GM23338 (cell line): ENCODE results near the gene ENTPD6. TPM values are rescaled to one million over a fixed set of nuclear protein-coding genes. Genes with fewer than 3 reads are reported as not detected.

ENCODE experiments used
- ATAC-seq: fragments of 200-7000 bp; cut with Tn5 transposase; 3 replicates; pipeline ENCODE4 v1.9.1; 2020
- DNase-seq: peaks from one replicate; pipeline ENCODE4 v3.0.0-alpha.2; 2015; ENCODE audit warnings: low spot score
- H2AFZ ChIP-seq: fragments of 200-600 bp; sonication (generic); 2 replicates; pipeline ENCODE4 v1.8.0; 2016; ENCODE audit warnings: antibody characterized with exemption, mild to moderate bottlenecking, moderate library complexity
- H3F3A ChIP-seq: fragments of 200-600 bp; sonication (generic); replicated peaks from 2 replicates; pipeline ENCODE4 v1.8.0; 2017; ENCODE audit warnings: antibody characterized with exemption, mixed run types, low read depth
- H3K27ac ChIP-seq: fragments of 200-600 bp; sonication (generic); 2 replicates; pipeline ENCODE4 v1.6.1; 2016; ENCODE audit warnings: low read depth
- H3K27me3 ChIP-seq: fragments of 200-600 bp; sonication (generic); 2 replicates; pipeline ENCODE4 v1.8.0; 2016; ENCODE audit warnings: mild to moderate bottlenecking, mixed run types, moderate library complexity; ENCODE audit not compliant: insufficient read depth
- H3K36me3 ChIP-seq: fragments of 200-600 bp; sonication (generic); 2 replicates; pipeline ENCODE4 v1.8.0; 2016; ENCODE audit warnings: mild to moderate bottlenecking; ENCODE audit not compliant: insufficient read depth
- H3K4me1 ChIP-seq: fragments of 200-600 bp; sonication (generic); 2 replicates; pipeline ENCODE4 v1.8.0; 2016; ENCODE audit warnings: mild to moderate bottlenecking, moderate library complexity; ENCODE audit not compliant: insufficient read depth
- H3K4me2 ChIP-seq: fragments of 200-600 bp; sonication (generic); 2 replicates; pipeline ENCODE4 v1.7.1; 2017; ENCODE audit warnings: mixed run types
- H3K4me3 ChIP-seq: fragments of 200-600 bp; sonication (generic); 2 replicates; pipeline ENCODE4 v1.6.1; 2016; ENCODE audit warnings: mixed run types
- H3K79me2 ChIP-seq: fragments of 200-600 bp; sonication (generic); replicated peaks from 2 replicates; pipeline ENCODE4 v1.8.0; 2017; ENCODE audit warnings: mild to moderate bottlenecking; ENCODE audit not compliant: insufficient read depth
- H3K9me2 ChIP-seq: fragments of 200-600 bp; sonication (generic); 2 replicates; pipeline ENCODE4 v1.8.0; 2017; ENCODE audit not compliant: insufficient read depth
- H4K20me1 ChIP-seq: fragments of 200-600 bp; sonication (generic); replicated peaks from 2 replicates; pipeline ENCODE4 v1.8.0; 2017; ENCODE audit warnings: mild to moderate bottlenecking; ENCODE audit not compliant: insufficient read depth
- H3K27ac Mint-ChIP-seq: 2 replicates; pipeline ENCODE4 v1.8.0; 2020; ENCODE audit warnings: inconsistent platforms, mild to moderate bottlenecking, moderate library complexity, mixed read lengths
- H3K27me3 Mint-ChIP-seq: 3 replicates; pipeline ENCODE4 v1.8.0; 2022; ENCODE audit warnings: low read depth, mild to moderate bottlenecking, moderate library complexity, mixed read lengths, inconsistent platforms; ENCODE audit not compliant: insufficient read depth, poor library complexity
- H3K36me3 Mint-ChIP-seq: 3 replicates; pipeline ENCODE4 v1.8.0; 2021; ENCODE audit warnings: low read depth, mild to moderate bottlenecking, inconsistent platforms, moderate library complexity, mixed read lengths
- H3K4me1 Mint-ChIP-seq: 3 replicates; pipeline ENCODE4 v1.8.0; 2020; ENCODE audit warnings: mild to moderate bottlenecking, inconsistent platforms, mixed read lengths
- H3K4me3 Mint-ChIP-seq: 3 replicates; pipeline ENCODE4 v1.8.0; 2021; ENCODE audit warnings: moderate library complexity, mild to moderate bottlenecking, inconsistent platforms, mixed read lengths
- H3K9me3 Mint-ChIP-seq: 3 replicates; pipeline ENCODE4 v1.8.0; 2020; ENCODE audit warnings: moderate library complexity, mild to moderate bottlenecking, inconsistent platforms, mixed read lengths
- CREB1 ChIP-seq: fragments of 250-450 bp; sonication (Bioruptor Pico); IDR thresholded peaks from 2 replicates; pipeline ENCODE4 v1.5.0; 2020; ENCODE audit warnings: low read depth, mild to moderate bottlenecking, moderate library complexity
- EZH2 ChIP-seq: fragments of 200-600 bp; sonication (generic); IDR thresholded peaks from one replicate; pipeline ENCODE4 v1.8.0; 2017; ENCODE audit warnings: antibody characterized with exemption, mild to moderate bottlenecking, low read depth; ENCODE audit not compliant: unreplicated experiment
- EZH2phosphoT487 ChIP-seq: fragments of 200-600 bp; sonication (generic); IDR thresholded peaks from one replicate; pipeline ENCODE4 v1.8.1; 2018; ENCODE audit warnings: antibody characterized with exemption; ENCODE audit not compliant: unreplicated experiment
- JUNB ChIP-seq: IDR thresholded peaks from one replicate; pipeline ENCODE4 v1.6.1; 2016; ENCODE audit warnings: antibody characterized with exemption; ENCODE audit not compliant: unreplicated experiment
- NANOG ChIP-seq: IDR thresholded peaks from 2 replicates; pipeline ENCODE4 v1.6.1; 2016; ENCODE audit warnings: antibody characterized with exemption, borderline replicate concordance
- POLR2AphosphoS5 ChIP-seq: IDR thresholded peaks from 2 replicates; pipeline ENCODE4 v1.6.1; 2016; ENCODE audit warnings: antibody characterized with exemption, low read depth
- STAT1 ChIP-seq: IDR thresholded peaks from one replicate; pipeline ENCODE4 v1.6.1; 2016; ENCODE audit warnings: antibody characterized with exemption; ENCODE audit not compliant: unreplicated experiment
- ZNF114 ChIP-seq: fragments of 250-450 bp; sonication (Bioruptor Pico); IDR thresholded peaks from 2 replicates; pipeline ENCODE4 v1.5.0; 2020; ENCODE audit warnings: mild to moderate bottlenecking, moderate library complexity
- ZNF331 ChIP-seq: fragments of 250-450 bp; sonication (Bioruptor Pico); IDR thresholded peaks from 2 replicates; pipeline ENCODE4 v1.5.0; 2020; ENCODE audit warnings: low read depth, mild to moderate bottlenecking, moderate library complexity
- polyA plus RNA-seq: library from polyadenylated mRNA; unstranded; fragments of >200 nt; fragmentation: Nextera tagmentation; extraction: Ambion mirVana; gene quantifications from 2 replicates; pipeline ENCODE4 v1.2.1, GENCODE V29; 2016
- total RNA-seq: library from RNA; depleted of rRNA; stranded (reverse); fragments of >200 nt; shearing (Covaris generic); gene quantifications from 2 replicates; pipeline ENCODE4 v1.2.3, GENCODE V29; 2014
- TF ChIP-seq, protein P1 (sequence below): IDR thresholded peaks from one replicate; pipeline ENCODE4 v1.6.1; 2018; ENCODE audit warnings: antibody characterized with exemption; ENCODE audit not compliant: unreplicated experiment
- TF ChIP-seq, protein P2 (sequence below): IDR thresholded peaks from 2 replicates; pipeline ENCODE4 v1.6.1; 2016; ENCODE audit warnings: antibody characterized with exemption
- TF ChIP-seq, protein P3 (sequence below), 2 experiments: fragments of 200-600 bp in 1 of 2; sonication (generic) in 1 of 2; conservative IDR thresholded peaks; 2 replicates each; pipeline versions ENCODE4 v1.5.1 to v1.6.1; 2016 to 2017; ENCODE audit warnings: antibody characterized with exemption in 2 of 2, low read depth in 2 of 2, mild to moderate bottlenecking in 2 of 2, moderate library complexity in 1 of 2

Gene ENTPD6
- total and polyA plus RNA-seq, 2 experiments from 2014 or later: 19.3 to 45.9 TPM

DNA sequence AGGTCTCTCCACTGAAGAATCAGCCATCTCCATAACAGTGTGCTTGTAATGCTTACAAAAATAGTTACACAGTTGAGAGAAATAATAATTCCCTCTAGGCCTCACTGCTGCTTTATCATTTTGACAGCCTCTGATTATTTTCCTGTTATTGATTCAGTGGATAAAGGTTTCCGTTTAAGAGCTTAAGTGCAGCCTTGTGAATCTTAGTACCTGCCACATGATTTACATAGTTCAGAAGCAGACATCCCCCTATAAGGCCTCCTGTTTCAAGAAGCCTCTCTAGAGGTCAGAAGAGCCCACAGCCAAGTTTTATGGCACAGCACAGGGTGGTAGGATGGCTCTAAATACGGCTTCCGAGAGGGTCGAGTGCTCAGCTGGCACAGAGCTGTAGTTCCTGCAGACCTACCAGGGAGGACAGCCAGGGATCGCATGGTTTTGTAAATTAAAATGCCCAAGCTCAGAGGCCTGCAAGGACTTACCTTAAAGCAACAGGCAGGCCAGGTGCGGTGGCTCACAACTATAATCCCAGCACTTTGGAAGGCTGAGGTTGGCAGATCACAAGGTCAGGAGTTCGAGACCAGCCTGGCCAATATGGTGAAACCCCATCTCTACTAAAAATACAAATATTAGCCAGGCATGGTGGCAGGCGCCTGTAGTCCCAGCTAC is 34.8 kb downstream of the ENTPD6 start:
- no peaks in the 10 kb centered on the region for H3K9me2 ChIP-seq
- no peak for DNase-seq
- no peak overlapping the region for H3K4me2 ChIP-seq
- no peaks in the 10 kb centered on the region; the same call in 2 of the 3 replicates for H3K36me3 Mint-ChIP-seq
- peaks cover 8% of the 10 kb centered on the region for H3K4me1 Mint-ChIP-seq
- no peaks in the 10 kb centered on the region for H3F3A ChIP-seq
- no peak overlapping the region for H3K27ac ChIP-seq
- H2AFZ ChIP-seq: no peak overlapping the region
- no peak overlapping the region for H3K4me3 ChIP-seq
- TF ChIP-seq EZH2phosphoT487: no peak
- H3K79me2 ChIP-seq: no peaks in the 10 kb centered on the region
- no peaks in the 10 kb centered on the region for H3K36me3 ChIP-seq
- H3K27ac Mint-ChIP-seq: 0 out of 2 replicates have a peak overlapping the region, but pooled peaks have one; percentile 56
- no peaks in the 10 kb centered on the region for H3K27me3 ChIP-seq
- ATAC-seq: no peak
- no peaks in the 10 kb centered on the region for H4K20me1 ChIP-seq
- H3K9me3 Mint-ChIP-seq: no peaks in the 10 kb centered on the region
- no peak overlapping the region for H3K4me3 Mint-ChIP-seq
- H3K27me3 Mint-ChIP-seq: peaks cover 3% of the 10 kb centered on the region
- no peaks in the 10 kb centered on the region for H3K4me1 ChIP-seq

DNA sequence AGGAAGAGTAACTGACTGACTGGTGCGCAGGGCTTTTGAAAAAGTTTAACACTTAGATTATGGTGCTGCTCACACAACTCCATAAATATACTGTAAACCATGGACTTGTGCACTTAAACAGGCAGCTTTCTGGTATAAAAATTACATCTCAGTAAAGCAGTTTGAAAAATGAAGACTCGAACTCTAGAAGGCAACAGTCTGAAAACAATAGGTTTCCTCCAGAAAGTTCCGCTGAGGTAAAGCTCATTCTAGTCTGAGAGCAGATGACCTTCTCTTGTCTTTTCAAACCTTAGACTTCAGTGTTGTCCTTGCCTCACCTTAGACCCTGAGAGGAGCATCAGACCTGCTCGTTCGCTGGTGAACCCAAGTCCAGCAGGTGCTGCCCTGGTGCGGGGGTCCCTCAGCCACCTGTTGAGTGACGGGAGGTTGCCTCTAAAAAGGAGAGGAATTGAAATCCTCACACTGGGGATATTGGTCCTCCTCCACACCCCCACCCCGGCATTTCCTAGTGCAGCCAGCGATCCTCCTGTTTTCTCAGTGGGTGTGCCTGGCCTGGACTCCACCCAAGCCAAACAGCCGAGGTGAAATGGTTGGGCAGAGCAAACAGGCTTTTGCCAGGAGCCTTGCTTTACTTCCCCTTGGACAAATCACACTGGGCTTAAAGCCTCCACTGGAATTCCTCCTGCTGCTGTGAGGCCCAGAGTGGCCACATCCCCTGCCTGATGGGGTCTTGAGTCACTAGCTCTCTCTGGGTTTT is 37.7 kb downstream of the ENTPD6 start:
- ATAC-seq: peak; percentile 33; the same call in 2 of the 3 replicates
- H3K4me1 ChIP-seq: no peaks in the 10 kb centered on the region

More for the DNA sequence above, 37.7 kb downstream of the ENTPD6 start:
- no peaks in the 10 kb centered on the region for H3K27me3 ChIP-seq
- no peaks in the 10 kb centered on the region for H3F3A ChIP-seq
- no peak overlapping the region for H2AFZ ChIP-seq
- H3K4me3 ChIP-seq: no peak overlapping the region
- H3K36me3 ChIP-seq: no peaks in the 10 kb centered on the region
- TF ChIP-seq EZH2phosphoT487: no peak
- no peak for TF ChIP-seq ZNF331 (CRISPR knock-in tag)
- TF ChIP-seq POLR2AphosphoS5: no peak
- TF ChIP-seq, protein P1, sequence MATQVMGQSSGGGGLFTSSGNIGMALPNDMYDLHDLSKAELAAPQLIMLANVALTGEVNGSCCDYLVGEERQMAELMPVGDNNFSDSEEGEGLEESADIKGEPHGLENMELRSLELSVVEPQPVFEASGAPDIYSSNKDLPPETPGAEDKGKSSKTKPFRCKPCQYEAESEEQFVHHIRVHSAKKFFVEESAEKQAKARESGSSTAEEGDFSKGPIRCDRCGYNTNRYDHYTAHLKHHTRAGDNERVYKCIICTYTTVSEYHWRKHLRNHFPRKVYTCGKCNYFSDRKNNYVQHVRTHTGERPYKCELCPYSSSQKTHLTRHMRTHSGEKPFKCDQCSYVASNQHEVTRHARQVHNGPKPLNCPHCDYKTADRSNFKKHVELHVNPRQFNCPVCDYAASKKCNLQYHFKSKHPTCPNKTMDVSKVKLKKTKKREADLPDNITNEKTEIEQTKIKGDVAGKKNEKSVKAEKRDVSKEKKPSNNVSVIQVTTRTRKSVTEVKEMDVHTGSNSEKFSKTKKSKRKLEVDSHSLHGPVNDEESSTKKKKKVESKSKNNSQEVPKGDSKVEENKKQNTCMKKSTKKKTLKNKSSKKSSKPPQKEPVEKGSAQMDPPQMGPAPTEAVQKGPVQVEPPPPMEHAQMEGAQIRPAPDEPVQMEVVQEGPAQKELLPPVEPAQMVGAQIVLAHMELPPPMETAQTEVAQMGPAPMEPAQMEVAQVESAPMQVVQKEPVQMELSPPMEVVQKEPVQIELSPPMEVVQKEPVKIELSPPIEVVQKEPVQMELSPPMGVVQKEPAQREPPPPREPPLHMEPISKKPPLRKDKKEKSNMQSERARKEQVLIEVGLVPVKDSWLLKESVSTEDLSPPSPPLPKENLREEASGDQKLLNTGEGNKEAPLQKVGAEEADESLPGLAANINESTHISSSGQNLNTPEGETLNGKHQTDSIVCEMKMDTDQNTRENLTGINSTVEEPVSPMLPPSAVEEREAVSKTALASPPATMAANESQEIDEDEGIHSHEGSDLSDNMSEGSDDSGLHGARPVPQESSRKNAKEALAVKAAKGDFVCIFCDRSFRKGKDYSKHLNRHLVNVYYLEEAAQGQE: no peak
- no peak for TF ChIP-seq ZNF114 (CRISPR knock-in tag)
- TF ChIP-seq CREB1: no peak
- no peak for TF ChIP-seq JUNB
- no peak for TF ChIP-seq EZH2
- no peak for TF ChIP-seq NANOG
- TF ChIP-seq STAT1: no peak
- TF ChIP-seq, protein P2, sequence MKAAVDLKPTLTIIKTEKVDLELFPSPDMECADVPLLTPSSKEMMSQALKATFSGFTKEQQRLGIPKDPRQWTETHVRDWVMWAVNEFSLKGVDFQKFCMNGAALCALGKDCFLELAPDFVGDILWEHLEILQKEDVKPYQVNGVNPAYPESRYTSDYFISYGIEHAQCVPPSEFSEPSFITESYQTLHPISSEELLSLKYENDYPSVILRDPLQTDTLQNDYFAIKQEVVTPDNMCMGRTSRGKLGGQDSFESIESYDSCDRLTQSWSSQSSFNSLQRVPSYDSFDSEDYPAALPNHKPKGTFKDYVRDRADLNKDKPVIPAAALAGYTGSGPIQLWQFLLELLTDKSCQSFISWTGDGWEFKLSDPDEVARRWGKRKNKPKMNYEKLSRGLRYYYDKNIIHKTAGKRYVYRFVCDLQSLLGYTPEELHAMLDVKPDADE: no peak
- TF ChIP-seq, protein P3, sequence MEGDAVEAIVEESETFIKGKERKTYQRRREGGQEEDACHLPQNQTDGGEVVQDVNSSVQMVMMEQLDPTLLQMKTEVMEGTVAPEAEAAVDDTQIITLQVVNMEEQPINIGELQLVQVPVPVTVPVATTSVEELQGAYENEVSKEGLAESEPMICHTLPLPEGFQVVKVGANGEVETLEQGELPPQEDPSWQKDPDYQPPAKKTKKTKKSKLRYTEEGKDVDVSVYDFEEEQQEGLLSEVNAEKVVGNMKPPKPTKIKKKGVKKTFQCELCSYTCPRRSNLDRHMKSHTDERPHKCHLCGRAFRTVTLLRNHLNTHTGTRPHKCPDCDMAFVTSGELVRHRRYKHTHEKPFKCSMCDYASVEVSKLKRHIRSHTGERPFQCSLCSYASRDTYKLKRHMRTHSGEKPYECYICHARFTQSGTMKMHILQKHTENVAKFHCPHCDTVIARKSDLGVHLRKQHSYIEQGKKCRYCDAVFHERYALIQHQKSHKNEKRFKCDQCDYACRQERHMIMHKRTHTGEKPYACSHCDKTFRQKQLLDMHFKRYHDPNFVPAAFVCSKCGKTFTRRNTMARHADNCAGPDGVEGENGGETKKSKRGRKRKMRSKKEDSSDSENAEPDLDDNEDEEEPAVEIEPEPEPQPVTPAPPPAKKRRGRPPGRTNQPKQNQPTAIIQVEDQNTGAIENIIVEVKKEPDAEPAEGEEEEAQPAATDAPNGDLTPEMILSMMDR (conservative IDR thresholded peaks at IDR 0.05; ENCODE audit: low read depth in 2 of 2): no peak
- no peaks in the 10 kb centered on the region for H3K36me3 Mint-ChIP-seq
- no peaks in the 10 kb centered on the region for H4K20me1 ChIP-seq
- peaks cover 7% of the 10 kb centered on the region for H3K4me1 Mint-ChIP-seq
- H3K4me3 Mint-ChIP-seq: no peak overlapping the region
- no peaks in the 10 kb centered on the region for H3K79me2 ChIP-seq
- H3K27me3 Mint-ChIP-seq: peaks cover 5% of the 10 kb centered on the region
- H3K4me2 ChIP-seq: no peak overlapping the region
- no peak overlapping the region; the same call in 1 of the 2 replicates for H3K27ac ChIP-seq
- H3K9me2 ChIP-seq: no peaks in the 10 kb centered on the region
- no peak overlapping the region for H3K27ac Mint-ChIP-seq
- H3K9me3 Mint-ChIP-seq: no peaks in the 10 kb centered on the region
- DNase-seq: no peak
